ENCODE results near the gene CHPT1.

Gene CHPT1

GRCh38 chr12:101685092-101685491 is 12.3 kb upstream of the CHPT1 start:
- no peak for DNase-seq (ENCODE audit: low read depth in 2 of 2)

- no peak for DNase-seq (ENCODE audit: low read depth in 2 of 2)
These were observed 11.3 kb upstream of the CHPT1 start for GRCh38 chr12:101686176-101686575.

GRCh38 chr12:101690544-101691098 is 6.8 kb upstream of the CHPT1 start:
- no peak for DNase-seq (ENCODE audit: low read depth in 2 of 2)

- no peak for DNase-seq (ENCODE audit: low read depth in 2 of 2)
These were observed 5.8 kb upstream of the CHPT1 start for GRCh38 chr12:101691503-101692096.

- no peak for DNase-seq (ENCODE audit: low read depth in 2 of 2)
These were observed 3.1 kb upstream of the CHPT1 start for GRCh38 chr12:101694297-101694848.

- no peak for DNase-seq (ENCODE audit: low read depth in 2 of 2)
These were observed 2.5 kb upstream of the CHPT1 start for GRCh38 chr12:101694986-101695385.

GRCh38 chr12:101695706-101696105 is 1.7 kb upstream of the CHPT1 start:
- DNase-seq (ENCODE audit: low read depth in 2 of 2): no peak

GRCh38 chr12:101696251-101697196 is 916 bp upstream of the CHPT1 start:
- no peak for DNase-seq (ENCODE audit: low read depth in 2 of 2)

GRCh38 chr12:101697930-101698799 is 725 bp downstream of the CHPT1 start:
- DNase-seq (ENCODE audit: low read depth in 2 of 2): no peak

GRCh38 chr12:101698800-101699347 is 1.4 kb downstream of the CHPT1 start:
- DNase-seq (ENCODE audit: low read depth in 2 of 2): no peak

GRCh38 chr12:101700299-101700820 is 2.9 kb downstream of the CHPT1 start:
- no peak for DNase-seq (ENCODE audit: low read depth in 2 of 2)

- DNase-seq (ENCODE audit: low read depth in 2 of 2): no peak
These were observed 6.0 kb downstream of the CHPT1 start for GRCh38 chr12:101703487-101703886.

- no peak for DNase-seq (ENCODE audit: low read depth in 2 of 2)
These were observed 9.0 kb downstream of the CHPT1 start for GRCh38 chr12:101706403-101706802.

- no peak for DNase-seq (ENCODE audit: low read depth in 2 of 2)
These were observed 9.8 kb downstream of the CHPT1 start for GRCh38 chr12:101707131-101707782.

- DNase-seq (ENCODE audit: low read depth in 2 of 2): no peak
These were observed 12.8 kb downstream of the CHPT1 start for GRCh38 chr12:101710288-101710687.

GRCh38 chr12:101713059-101713682 is 15.7 kb downstream of the CHPT1 start:
- DNase-seq (ENCODE audit: low read depth in 2 of 2): no peak

- no peak for DNase-seq (ENCODE audit: low read depth in 2 of 2)
These were observed 16.5 kb downstream of the CHPT1 start for GRCh38 chr12:101713930-101714329.

- no peak for DNase-seq (ENCODE audit: low read depth in 2 of 2)
These were observed 17.5 kb downstream of the CHPT1 start for GRCh38 chr12:101714877-101715444.

- DNase-seq (ENCODE audit: low read depth in 2 of 2): no peak
These were observed 22.1 kb downstream of the CHPT1 start for GRCh38 chr12:101719566-101719965.

GRCh38 chr12:101720118-101720517 is 22.7 kb downstream of the CHPT1 start:
- no peak for DNase-seq (ENCODE audit: low read depth in 2 of 2)

Data from stimulated activated CD8-positive, alpha-beta memory T cell treated with anti-CD3 and anti-CD28 coated beads, Interleukin-15, amount 100 ng/mL, for 4 hours (primary cell).